Measurements from ENCODE around the gene CLN6.
A peak's percentile ranks its signal among the peaks of the same experiment; 100 is the strongest.
"Not testable (repeated sequence)": the region's sequence is repeated elsewhere in the genome, so short reads cannot be mapped to it uniquely, and the experiment has no call there.

CLN6 gene

DNA sequence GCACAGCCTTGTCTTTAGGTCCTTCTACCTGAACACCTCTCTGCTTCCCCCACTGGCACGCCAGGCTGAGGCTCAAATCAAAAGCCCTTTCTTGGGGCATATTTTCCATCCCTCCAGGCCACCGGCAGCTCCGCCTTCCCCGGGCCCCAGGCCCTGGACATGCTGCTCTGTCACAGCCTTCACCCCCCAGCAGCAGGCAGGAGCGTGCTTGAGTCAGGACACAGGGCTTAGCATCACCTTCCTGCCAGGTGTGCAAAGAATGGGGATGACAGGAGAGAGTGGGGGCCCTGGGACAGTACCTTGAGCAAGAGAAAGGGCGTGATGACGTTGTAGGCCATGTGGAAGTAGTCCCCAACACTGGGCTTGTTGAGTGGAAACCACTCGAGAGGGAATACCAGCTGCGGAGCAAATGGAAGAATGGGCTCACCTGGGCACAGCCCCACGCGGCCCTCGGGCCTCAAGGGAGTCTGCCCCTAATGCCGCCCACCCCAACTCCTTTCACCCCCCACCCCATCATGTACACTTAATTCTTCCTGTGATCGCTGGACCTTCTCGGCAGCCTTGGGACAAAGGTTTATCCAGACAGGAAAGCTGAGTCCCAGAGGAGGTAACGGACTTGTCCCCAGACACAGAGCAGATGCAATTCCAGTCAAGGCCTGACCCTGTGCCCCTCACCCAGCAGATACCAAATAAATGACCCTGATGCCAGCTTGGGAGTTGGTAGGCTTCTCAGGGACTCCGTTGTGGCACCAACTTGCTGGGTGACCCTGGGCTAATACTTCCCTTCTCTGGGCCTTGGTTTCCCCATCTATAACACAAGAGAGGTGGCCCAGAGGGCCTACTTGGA lies 15.3 kb downstream of the CLN6 start:
- Histone ChIP-seq H3K27me3 (replicated peaks; ENCODE audit: control insufficient read depth, insufficient read depth, low read length) (no peaks in the 10 kb centered on the region), H3K36me3 (ENCODE audit: control insufficient read depth, insufficient read depth, low read length) (peaks cover 8% of the 10 kb centered on the region), H3K4me3 (replicated peaks; ENCODE audit: low read depth, low read length) (no peak overlapping the region)
- no peak for DNase-seq (ENCODE audit: extremely low read depth, insufficient read length)
- TF ChIP-seq, protein P1, sequence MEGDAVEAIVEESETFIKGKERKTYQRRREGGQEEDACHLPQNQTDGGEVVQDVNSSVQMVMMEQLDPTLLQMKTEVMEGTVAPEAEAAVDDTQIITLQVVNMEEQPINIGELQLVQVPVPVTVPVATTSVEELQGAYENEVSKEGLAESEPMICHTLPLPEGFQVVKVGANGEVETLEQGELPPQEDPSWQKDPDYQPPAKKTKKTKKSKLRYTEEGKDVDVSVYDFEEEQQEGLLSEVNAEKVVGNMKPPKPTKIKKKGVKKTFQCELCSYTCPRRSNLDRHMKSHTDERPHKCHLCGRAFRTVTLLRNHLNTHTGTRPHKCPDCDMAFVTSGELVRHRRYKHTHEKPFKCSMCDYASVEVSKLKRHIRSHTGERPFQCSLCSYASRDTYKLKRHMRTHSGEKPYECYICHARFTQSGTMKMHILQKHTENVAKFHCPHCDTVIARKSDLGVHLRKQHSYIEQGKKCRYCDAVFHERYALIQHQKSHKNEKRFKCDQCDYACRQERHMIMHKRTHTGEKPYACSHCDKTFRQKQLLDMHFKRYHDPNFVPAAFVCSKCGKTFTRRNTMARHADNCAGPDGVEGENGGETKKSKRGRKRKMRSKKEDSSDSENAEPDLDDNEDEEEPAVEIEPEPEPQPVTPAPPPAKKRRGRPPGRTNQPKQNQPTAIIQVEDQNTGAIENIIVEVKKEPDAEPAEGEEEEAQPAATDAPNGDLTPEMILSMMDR (IDR thresholded peaks at IDR 0.05; ENCODE audit: insufficient read depth, low read length, poor library complexity, severe bottlenecking): no peak

GRCh38 chr15:68213491-68213845 lies 16.1 kb downstream of the CLN6 start:
- not testable (repeated sequence) for H3K36me3 ChIP-seq (ENCODE audit: control insufficient read depth, insufficient read depth, low read length); DNase-seq (ENCODE audit: extremely low read depth, insufficient read length); H3K27me3 ChIP-seq (replicated peaks; ENCODE audit: control insufficient read depth, insufficient read depth, low read length); H3K4me3 ChIP-seq (replicated peaks; ENCODE audit: low read depth, low read length)

DNA sequence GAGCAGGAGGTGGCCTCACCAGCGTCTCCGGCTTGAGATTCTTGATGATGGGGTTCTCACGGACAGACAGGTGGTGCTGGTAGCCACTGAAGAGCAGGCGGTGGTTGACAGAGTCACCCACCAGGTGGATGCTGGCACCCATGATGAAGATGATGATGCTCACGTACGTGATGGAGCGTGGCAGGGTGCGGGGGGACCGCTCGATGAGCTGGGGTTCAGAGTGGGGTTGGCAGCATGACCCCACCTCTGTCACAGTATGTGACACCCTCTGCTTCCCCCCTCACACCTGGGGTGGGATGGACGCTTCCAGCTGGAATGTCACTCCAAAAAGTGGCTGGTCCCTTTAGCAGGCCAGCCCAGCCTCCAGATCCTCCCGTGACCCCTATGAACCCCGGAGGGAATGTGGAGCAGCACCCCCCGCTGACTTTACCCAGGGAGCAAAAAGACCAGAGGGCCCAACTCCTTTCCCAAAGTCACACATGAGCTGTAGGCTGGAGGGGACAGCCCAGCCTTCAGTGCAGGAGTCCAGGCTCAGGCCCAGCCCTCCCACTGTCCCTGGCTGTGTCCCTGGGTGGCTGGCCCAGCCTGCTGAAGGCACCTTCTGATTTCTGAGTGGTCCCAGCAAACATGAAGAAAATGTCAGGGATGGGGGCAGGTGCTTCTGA lies 17.7 kb downstream of the CLN6 start:
- Histone ChIP-seq H3K4me3 (replicated peaks; ENCODE audit: low read depth, low read length) (no peak overlapping the region), H3K36me3 (ENCODE audit: control insufficient read depth, insufficient read depth, low read length) (peaks cover 9% of the 10 kb centered on the region), H3K27me3 (replicated peaks; ENCODE audit: control insufficient read depth, insufficient read depth, low read length) (no peaks in the 10 kb centered on the region)
- TF ChIP-seq, protein P1 (IDR thresholded peaks at IDR 0.05; ENCODE audit: insufficient read depth, low read length, poor library complexity, severe bottlenecking): no peak
- DNase-seq (ENCODE audit: extremely low read depth, insufficient read length): no peak

DNA sequence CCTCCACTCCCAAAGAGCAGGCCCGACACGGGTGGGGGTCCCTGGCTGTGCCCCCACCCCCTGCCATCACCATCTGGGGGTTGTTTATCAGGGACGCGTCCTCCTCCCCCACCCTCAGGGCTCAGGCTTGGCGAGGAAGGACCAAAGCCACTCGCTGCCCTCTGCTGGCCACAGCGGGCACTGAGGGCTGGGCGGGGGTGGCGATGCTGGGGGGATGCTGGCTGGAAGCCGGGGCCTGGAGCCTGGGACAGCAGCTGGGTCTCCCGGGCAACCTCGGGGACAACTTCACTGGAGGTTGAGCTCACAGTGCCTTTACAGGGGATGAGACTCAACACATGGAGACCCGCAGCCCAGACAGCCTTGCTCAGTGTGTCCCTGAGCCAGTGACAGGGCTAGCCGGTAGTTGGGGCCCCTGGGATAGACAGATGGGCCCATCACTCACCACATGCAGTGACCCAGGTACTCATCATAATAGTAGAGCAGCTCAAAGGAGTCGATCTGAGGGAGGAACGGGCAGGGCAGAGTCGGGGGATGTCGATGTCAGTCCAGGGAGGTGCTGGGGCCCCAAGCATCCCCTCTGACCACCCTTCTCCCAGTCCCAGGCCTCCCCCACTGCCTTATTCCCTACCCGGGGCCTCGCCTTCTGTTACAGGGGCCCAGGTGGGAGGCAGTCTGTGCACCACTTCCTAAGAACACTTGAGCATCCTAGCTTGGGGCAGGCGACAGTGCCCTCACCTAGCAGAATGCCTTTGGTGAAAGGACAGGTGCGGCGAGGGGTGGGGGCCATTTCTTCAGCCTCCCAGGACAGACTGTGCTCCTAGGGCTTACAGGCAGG lies 18.5 kb downstream of the CLN6 start:
- TF ChIP-seq, protein P1 (IDR thresholded peaks at IDR 0.05; ENCODE audit: insufficient read depth, low read length, poor library complexity, severe bottlenecking): peak; percentile 87
- Histone ChIP-seq H3K4me3 (replicated peaks; ENCODE audit: low read depth, low read length) (no peak overlapping the region), H3K36me3 (ENCODE audit: control insufficient read depth, insufficient read depth, low read length) (peaks cover 10% of the 10 kb centered on the region), H3K27me3 (replicated peaks; ENCODE audit: control insufficient read depth, insufficient read depth, low read length) (no peaks in the 10 kb centered on the region)
- DNase-seq (ENCODE audit: extremely low read depth, insufficient read length): peak; percentile 60

DNA sequence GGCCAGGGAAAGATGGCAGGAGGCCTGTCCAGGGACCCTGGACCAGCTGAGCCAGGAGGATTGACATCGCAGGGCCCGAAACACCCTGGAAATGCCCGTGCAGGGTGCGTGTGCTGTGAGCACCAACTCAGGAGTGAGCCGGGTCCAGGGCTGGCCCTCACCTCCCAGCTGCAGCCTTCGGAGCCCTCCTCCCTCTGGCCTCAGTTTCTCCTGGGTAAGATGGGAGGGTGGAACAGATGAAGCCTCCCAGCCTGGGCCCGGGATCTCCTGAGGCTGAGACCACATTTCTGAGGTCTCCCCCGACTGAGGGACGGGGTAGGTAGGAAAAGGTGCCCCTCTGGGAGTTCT lies 19.1 kb downstream of the CLN6 start:
- DNase-seq (ENCODE audit: extremely low read depth, insufficient read length): no peak
- H3K4me3 ChIP-seq (replicated peaks; ENCODE audit: low read depth, low read length): no peak overlapping the region
- peaks cover 10% of the 10 kb centered on the region for H3K36me3 ChIP-seq (ENCODE audit: control insufficient read depth, insufficient read depth, low read length)
- TF ChIP-seq, protein P1 (IDR thresholded peaks at IDR 0.05; ENCODE audit: insufficient read depth, low read length, poor library complexity, severe bottlenecking): no peak
- no peaks in the 10 kb centered on the region for H3K27me3 ChIP-seq (replicated peaks; ENCODE audit: control insufficient read depth, insufficient read depth, low read length)
